ENCODE measurements around the gene DPP4.

DPP4 gene

GRCh38 chr2:162028511-162028910, 45.5 kb downstream of the DPP4 start:
- no peak for TF ChIP-seq CTCF (IDR thresholded peaks at IDR 0.05; ENCODE audit: control insufficient read depth, insufficient read depth, low read depth, low read length, missing control alignments)
- no peak for DNase-seq (ENCODE audit: low read depth)
- no peak overlapping the region for H3K4me3 ChIP-seq (ENCODE audit: control insufficient read depth, low read depth, low read length)

GRCh38 chr2:162025121-162025911, 48.7 kb downstream of the DPP4 start:
- H3K4me3 ChIP-seq (ENCODE audit: control insufficient read depth, low read depth, low read length): no peak overlapping the region
- peak; percentile 67 for DNase-seq (ENCODE audit: low read depth)
- no peak for TF ChIP-seq CTCF (IDR thresholded peaks at IDR 0.05; ENCODE audit: control insufficient read depth, insufficient read depth, low read depth, low read length, missing control alignments)

- no peak for TF ChIP-seq CTCF (IDR thresholded peaks at IDR 0.05; ENCODE audit: control insufficient read depth, insufficient read depth, low read depth, low read length, missing control alignments)
- H3K4me3 ChIP-seq (ENCODE audit: control insufficient read depth, low read depth, low read length): no peak overlapping the region
- DNase-seq (ENCODE audit: low read depth): no peak
Observed at GRCh38 chr2:162022290-162022945, 51.6 kb downstream of the DPP4 start.

- TF ChIP-seq CTCF (IDR thresholded peaks at IDR 0.05; ENCODE audit: control insufficient read depth, insufficient read depth, low read depth, low read length, missing control alignments): no peak
- H3K4me3 ChIP-seq (ENCODE audit: control insufficient read depth, low read depth, low read length): no peak overlapping the region
- no peak for DNase-seq (ENCODE audit: low read depth)
Observed at GRCh38 chr2:162021516-162022058, 52.4 kb downstream of the DPP4 start.

GRCh38 chr2:162018530-162018929, 55.5 kb downstream of the DPP4 start:
- no peak for DNase-seq (ENCODE audit: low read depth)
- no peak for TF ChIP-seq CTCF (IDR thresholded peaks at IDR 0.05; ENCODE audit: control insufficient read depth, insufficient read depth, low read depth, low read length, missing control alignments)
- no peak overlapping the region for H3K4me3 ChIP-seq (ENCODE audit: control insufficient read depth, low read depth, low read length)

GRCh38 chr2:162017233-162017632, 56.8 kb downstream of the DPP4 start:
- no peak for TF ChIP-seq CTCF (IDR thresholded peaks at IDR 0.05; ENCODE audit: control insufficient read depth, insufficient read depth, low read depth, low read length, missing control alignments)
- DNase-seq (ENCODE audit: low read depth): no peak
- H3K4me3 ChIP-seq (ENCODE audit: control insufficient read depth, low read depth, low read length): no peak overlapping the region

All from AG09309 (cell line).